Esophagus muscularis mucosa (tissue), 4 donors: ENCODE measurements around the gene MED13L.

ENCODE experiments used
- CTCF ChIP-seq, 3 experiments: fragments of 200-600 bp in 2 of 3; fragments of 450-650 bp in 1 of 3; sonication (generic) in 2 of 3; IDR thresholded peaks; one replicate each; pipeline ENCODE4 v1.5.1; 2017 to 2019; ENCODE audit warnings: antibody characterized with exemption in 3 of 3, mild to moderate bottlenecking in 2 of 3, moderate library complexity in 1 of 3
- EP300 ChIP-seq: sonication (generic); formaldehyde crosslinking; IDR thresholded peaks from one replicate; pipeline ENCODE4 v1.6.1; 2017; ENCODE audit warnings: antibody characterized with exemption
- POLR2A ChIP-seq: fragments of 450-650 bp; IDR thresholded peaks from one replicate; pipeline ENCODE4 v1.6.1; 2017; ENCODE audit warnings: antibody characterized with exemption, moderate library complexity, mild to moderate bottlenecking, low read depth

- TF ChIP-seq CTCF (IDR thresholded peaks at IDR 0.05) (no peak), POLR2A (no peak), EP300 (no peak)
Observed at GRCh38 chr12:115962216-115962615, 315.3 kb downstream of the MED13L start.
